GM18873 (cell line): ENCODE results near the gene STAMBP.
"Not testable (repeated sequence)": the region's sequence is repeated elsewhere in the genome, so short reads cannot be mapped to it uniquely, and the experiment has no call there.

Source experiments
- ATAC-seq: cut with Tn5 transposase; IDR thresholded peaks from one replicate; pipeline ENCODE4 v1.9.1; 2021; ENCODE audit warnings: mild to moderate bottlenecking, moderate library complexity, moderate number of reproducible peaks; ENCODE audit not compliant: unreplicated experiment, low FRiP score

The STAMBP gene

GRCh38 chr2:73836141-73836943 is 7.6 kb downstream of the STAMBP start:
- ATAC-seq = no peak

- ATAC-seq = no peak
Measured at GRCh38 chr2:73837847-73838585, 9.3 kb downstream of the STAMBP start.

- ATAC-seq = no peak
Measured at GRCh38 chr2:73838889-73839534, 10.3 kb downstream of the STAMBP start.

- ATAC-seq = no peak
Measured at GRCh38 chr2:73839653-73840411, 11.1 kb downstream of the STAMBP start.

GRCh38 chr2:73841912-73842738 is 13.4 kb downstream of the STAMBP start:
- no peak for ATAC-seq

GRCh38 chr2:73842739-73843019 is 13.9 kb downstream of the STAMBP start:
- no peak for ATAC-seq

DNA sequence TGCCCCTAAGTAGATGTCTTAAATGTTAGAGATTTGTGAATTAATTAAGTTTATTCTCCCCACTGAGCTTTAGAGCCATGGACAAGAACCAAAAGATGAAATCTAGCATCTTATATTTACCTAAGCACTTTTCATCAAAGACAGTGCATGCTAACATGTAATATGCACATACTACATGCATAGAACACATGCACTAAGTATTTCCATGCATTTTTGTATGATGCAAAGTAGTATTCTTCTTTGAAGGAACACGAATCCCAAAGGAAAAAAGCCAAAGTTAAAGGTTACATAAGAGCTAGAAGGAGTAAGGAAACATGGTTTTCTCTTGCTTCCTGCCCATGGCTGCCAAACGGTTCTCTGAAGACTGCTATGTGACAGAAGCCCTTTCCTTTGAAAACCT is 15.3 kb downstream of the STAMBP start:
- ATAC-seq = no peak

GRCh38 chr2:73850009-73850408 is 21.2 kb downstream of the STAMBP start:
- no peak for ATAC-seq

- no peak for ATAC-seq
Measured at GRCh38 chr2:73851274-73851673, 22.5 kb downstream of the STAMBP start.

GRCh38 chr2:73852020-73852419 is 23.3 kb downstream of the STAMBP start:
- no peak for ATAC-seq

- no peak for ATAC-seq
Measured at GRCh38 chr2:73855526-73855925, 26.8 kb downstream of the STAMBP start.

DNA sequence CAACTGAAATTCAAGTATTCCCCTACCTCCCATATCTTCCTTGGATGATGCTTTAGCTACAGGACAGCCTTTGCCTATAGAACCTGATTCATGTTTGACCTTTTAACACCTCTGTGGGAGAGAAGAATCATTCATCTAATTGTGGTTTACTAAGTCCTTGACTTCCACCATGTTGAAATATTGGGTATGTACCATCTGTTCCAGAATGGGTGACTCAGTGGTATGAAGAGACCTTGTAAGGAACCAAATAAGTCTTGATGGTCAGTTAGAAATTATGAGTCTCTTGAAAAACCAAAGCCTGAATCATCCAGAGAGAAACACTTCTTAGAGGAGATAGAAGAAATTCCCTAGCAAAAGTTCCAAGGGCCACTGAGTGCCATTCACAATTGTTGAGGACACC is 27.5 kb downstream of the STAMBP start:
- no peak for ATAC-seq

- ATAC-seq = no peak
Measured at GRCh38 chr2:73859721-73860586, 31.2 kb downstream of the STAMBP start.

GRCh38 chr2:73862987-73863386 is 34.2 kb downstream of the STAMBP start:
- ATAC-seq = no peak

DNA sequence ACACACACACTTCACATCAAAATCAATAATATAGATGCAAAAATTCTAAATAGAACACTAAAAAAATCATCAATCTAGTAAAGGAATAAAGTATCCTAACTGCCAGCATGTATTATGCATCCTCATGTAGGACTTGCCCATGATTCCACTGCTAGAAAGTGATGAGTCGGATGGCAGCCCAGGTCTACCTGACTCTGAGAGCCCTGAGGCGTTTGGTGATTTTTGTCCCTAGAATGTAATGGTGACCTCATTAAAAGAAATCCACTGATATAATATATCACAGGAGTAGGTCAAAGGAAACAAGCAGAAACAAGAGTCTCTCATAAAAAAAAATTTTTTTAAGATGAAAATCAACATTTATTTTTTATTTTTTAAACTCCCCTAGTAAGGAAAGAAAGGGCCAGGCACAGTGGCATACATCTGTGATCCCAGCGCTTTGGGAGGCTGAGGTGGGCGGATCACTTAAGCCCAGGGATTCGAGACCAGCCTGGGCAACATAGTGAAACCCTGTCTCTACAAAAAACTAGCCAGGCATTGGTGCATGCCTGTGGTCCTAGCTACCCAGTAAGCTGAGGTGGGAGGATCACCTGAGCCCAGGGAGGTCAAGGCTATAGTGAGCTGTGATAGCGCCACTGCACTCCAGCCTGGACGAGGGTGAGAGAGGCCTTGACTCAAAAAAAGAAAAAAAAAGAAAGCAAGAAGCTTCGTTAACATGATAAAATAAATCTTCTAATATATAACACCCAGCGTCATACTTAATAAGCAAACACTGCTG is 39.6 kb downstream of the STAMBP start:
- ATAC-seq = no peak

DNA sequence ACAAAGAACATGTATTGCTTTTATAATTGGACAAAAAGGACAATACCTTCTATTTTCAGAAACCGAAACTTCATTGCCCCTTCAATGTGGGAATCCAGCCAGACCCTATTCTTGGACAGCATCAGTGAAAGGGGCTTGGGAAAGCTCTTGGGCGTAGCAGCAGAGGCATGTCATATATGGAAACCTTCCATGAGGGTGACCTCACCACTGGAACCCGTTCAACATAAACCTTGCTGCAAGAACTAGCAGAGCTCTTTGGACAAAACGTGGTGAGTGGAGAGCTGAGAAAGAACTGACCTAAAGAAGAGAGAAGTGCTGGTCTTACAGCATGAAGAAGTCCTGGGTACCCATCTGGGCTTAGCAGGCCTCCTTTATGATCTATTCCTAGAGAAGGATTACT is 41.3 kb downstream of the STAMBP start:
- ATAC-seq = no peak

DNA sequence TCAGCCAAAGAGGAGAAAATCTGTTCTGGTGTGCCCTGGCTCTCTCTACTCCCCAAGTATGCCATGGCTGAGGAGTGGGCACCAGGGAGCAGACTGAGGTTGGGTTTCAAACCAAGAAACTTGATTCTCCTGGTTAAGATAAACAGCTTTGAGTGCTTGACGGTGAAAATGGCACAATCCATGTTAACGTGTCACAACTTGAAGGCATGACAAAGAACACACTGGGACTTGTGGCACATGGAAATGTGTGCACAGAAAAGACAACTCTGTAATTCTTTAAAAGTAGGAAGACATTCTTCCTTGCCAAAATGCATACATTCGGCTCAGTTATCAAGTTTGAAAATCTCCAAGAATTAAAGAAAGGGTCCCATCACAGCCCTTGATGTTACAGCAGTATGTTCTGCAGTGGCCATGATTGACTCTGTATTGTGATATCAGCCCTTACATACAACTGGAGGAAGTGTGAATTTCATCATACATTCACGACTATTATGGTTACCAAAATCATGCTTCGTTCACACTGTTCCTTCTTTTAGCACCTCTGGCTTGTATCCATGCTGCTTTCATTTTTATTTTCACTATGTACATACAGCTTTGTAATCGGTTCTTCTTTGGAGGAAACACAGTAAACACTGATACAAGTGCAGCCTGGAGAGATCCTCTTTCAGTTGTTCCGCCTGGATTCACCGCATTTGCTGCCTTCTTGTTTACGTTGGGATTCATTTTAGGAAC is 48.5 kb downstream of the STAMBP start:
- ATAC-seq = no peak

DNA sequence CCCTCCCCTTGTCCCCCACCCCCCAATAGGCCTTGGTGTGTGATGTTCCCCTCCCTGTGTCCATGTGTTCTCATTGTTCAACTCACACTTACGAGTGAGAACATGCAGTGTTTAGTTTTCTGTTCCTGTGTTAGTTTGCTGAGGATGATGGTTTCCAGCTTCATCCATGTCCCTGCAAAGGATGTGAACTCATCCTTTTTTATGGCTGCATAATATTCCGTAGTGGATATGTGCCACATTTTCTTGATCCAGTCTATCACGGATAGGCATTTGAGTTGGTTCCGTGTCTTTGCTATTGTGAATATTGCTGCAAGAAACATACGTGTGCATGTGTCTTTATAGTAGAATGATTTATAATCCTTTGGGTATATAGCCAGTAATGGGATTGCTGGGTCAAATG is 49.2 kb downstream of the STAMBP start:
- ATAC-seq = not testable (repeated sequence)
